Measurements from ENCODE around the gene ENTPD8.

GRCh38 chr9:137459601-137460362 is 18.6 kb upstream of the ENTPD8 start:
- TF ChIP-seq POLR2A (IDR thresholded peaks at IDR 0.05; ENCODE audit: low read depth, low read length) = no peak
- no peak for TF ChIP-seq POLR2AphosphoS5 (IDR thresholded peaks at IDR 0.05; ENCODE audit: low read depth, low read length)
- no peak for TF ChIP-seq TAF1 (IDR thresholded peaks at IDR 0.05; ENCODE audit: borderline replicate concordance, low read depth, low read length)

Measured in GM12892 (cell line).